HG03139 (cell line): ENCODE data around the gene STAC2.

Experiments used
- ATAC-seq: cut with Tn5 transposase; IDR thresholded peaks from one replicate; pipeline ENCODE4 v1.9.1; 2021; ENCODE audit not compliant: unreplicated experiment

STAC2 gene

DNA sequence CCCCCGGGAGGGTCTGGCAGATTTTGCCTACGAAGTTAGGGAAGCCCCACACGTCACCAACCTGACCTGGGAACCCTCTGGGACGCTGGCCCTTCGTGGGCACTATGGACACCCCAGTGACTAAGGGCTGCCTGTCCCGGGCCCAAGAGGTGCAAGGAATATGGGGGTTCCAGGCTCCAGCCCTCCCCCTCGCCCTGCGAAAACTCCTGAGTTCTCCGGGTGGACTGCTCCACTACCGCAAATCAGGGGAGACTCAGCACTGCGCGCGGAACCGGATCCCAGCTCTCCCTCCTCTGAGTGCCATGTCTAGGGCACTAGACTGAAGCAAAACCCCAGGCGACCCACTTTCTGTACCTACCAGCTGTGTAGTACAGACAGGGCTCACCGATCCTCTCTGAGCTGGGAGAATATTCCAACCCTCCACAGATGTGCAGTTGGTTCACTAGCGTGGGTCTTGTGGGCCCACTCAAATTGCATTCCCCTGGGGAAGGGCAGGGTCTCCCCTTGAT is 59.9 kb downstream of the STAC2 start, which contains the start of gene ARL5C:
ARL5C (minus strand) TSS at position 321 of the 509 bp plus-strand sequence. CDS start 401 bp downstream, outside the sequence.
- ATAC-seq = no peak

DNA sequence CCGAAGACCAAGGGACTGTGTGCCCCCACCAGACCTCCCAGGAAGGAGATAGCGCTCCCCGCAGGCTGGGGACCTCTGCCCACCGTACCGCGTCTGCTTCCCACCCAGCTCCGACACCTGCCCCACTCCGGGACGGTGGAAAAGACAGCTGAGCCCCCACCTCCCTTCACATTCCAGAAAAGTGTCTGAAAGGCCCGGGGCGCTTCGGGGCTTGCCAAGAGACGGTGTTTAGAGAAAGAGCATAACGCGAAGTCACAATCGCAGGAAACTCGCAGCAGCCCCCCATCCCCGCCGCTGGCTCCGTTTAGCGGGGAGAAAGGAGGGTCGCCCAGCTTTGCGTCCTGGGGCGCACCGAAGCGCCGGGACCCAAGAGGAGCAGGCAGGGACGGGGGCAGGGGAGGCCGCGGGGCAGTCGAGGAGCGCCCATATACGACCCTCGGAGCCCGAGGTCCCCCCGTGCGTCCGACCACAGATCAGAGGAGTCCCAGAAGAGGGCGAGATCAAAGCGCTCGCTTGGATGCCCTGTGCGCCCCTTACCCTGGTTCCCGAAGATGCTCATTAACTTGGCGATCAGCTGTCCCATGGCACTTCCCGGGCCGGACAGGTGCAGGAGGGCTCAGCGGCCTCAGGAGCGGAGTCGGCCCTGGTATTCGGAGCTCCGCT is 60.4 kb downstream of the STAC2 start:
- ATAC-seq = no peak

DNA sequence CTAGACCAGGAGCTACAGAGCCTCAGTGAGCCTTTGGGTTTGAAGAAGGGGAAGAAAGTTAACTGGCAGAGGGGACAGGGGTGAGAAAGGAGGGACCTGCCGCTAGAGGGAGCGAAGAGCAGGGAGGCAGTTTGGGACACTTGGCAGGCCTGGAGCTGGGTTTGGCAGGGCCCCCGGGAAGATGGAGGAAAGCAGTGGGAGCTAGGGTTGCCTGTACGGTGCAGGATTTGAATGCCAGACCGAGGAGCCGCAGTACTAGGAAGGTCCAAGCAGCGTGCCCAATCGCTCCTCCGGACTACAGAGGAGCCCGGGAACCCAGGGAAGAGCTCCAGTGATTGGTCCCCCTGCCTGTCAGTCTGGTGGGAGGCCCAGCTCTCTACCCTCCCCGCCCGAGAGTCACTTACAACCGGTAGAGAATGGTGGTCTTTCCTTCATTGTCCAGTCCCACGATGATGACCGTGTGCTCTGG is 61.0 kb downstream of the STAC2 start:
- ATAC-seq = peak; percentile 73

DNA sequence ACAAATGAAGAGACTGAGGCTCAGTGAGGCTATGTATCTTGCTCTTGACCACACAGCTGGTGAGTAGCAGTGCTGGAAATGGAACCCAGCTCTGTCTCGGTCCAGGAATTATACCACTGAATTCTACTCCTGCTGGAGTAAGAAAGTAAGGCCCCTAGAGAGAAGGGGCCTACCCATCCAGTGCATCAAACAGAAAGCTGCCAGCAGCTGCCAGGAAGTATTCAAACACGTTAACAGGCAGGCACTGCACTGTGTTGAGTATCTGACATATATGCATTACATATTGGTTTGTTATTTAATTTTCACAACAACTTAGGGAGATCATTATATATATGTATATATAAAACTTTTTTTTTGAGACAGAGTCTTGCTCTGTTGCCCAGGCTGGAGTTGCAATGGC is 63.8 kb downstream of the STAC2 start:
- ATAC-seq = no peak
